Activated CD8-positive, alpha-beta T cell treated with anti-CD3 and anti-CD28 coated beads, Interleukin-2, amount 10 ng/mL, durations not matched to agents 7 days and 5 days (primary cell): ENCODE measurements around the gene ANGPTL8. TPM values are rescaled to one million over a fixed set of nuclear protein-coding genes. Genes with fewer than 3 reads are reported as not detected.

Source experiments
- ATAC-seq: fragments of 150-1000 bp; cut with Tn5 transposase; one replicate; pipeline ENCODE4 v1.10.0; 2021; ENCODE audit warnings: moderate library complexity
- CTCF ChIA-PET: fragments of 350-600 bp; sonication (Branson Sonifier 250); formaldehyde crosslinking; loops from one replicate; lab custom pipeline; 2021; ENCODE audit warnings: antibody characterized with exemption; lab: Charles Lee
- POLR2A ChIA-PET: fragments of 350-600 bp; sonication (Branson Sonifier 250); formaldehyde crosslinking; loops from one replicate; lab custom pipeline; 2021; ENCODE audit warnings: antibody characterized with exemption; lab: Charles Lee
- DNase-seq: peaks from one replicate; pipeline ENCODE4 v3.0.0-alpha.2; 2020
- H3K27ac Mint-ChIP-seq: one replicate; pipeline ENCODE4 v1.8.0; 2021; ENCODE audit warnings: mild to moderate bottlenecking, mixed read lengths
- H3K27me3 Mint-ChIP-seq: one replicate; pipeline ENCODE4 v1.8.0; 2021; ENCODE audit warnings: low read depth, mixed read lengths
- H3K36me3 Mint-ChIP-seq: one replicate; pipeline ENCODE4 v1.8.0; 2021; ENCODE audit warnings: low read depth, mixed read lengths
- H3K4me1 Mint-ChIP-seq: one replicate; pipeline ENCODE4 v1.8.0; 2021; ENCODE audit warnings: low read depth, mixed read lengths
- H3K4me3 Mint-ChIP-seq: one replicate; pipeline ENCODE4 v1.8.0; 2021; ENCODE audit warnings: mild to moderate bottlenecking, mixed read lengths
- H3K9me3 Mint-ChIP-seq: one replicate; pipeline ENCODE4 v1.8.0; 2022; ENCODE audit warnings: mixed read lengths; ENCODE audit not compliant: insufficient read depth
- total RNA-seq, 2 experiments: library from RNA; stranded (reverse); gene quantifications; one replicate each; pipeline ENCODE4 v1.2.3, GENCODE V29; 2021

Gene ANGPTL8
- total RNA-seq, 2 experiments from 2014 or later, result not detected

- CTCF ChIA-PET, result interaction anchor here (0.6 kb wide), 1 partner anchor 73 kb away, joined by 3 read pairs; no protein-coding TSS in a partner anchor
- H3K9me3 Mint-ChIP-seq, result no peaks in the 10 kb centered on the region
- peak; percentile 89 for ATAC-seq
- peaks cover 21% of the 10 kb centered on the region for H3K4me1 Mint-ChIP-seq
- peak; percentile 77 for DNase-seq
- H3K27ac Mint-ChIP-seq, result peak within 1 kb of the TSS; percentile 61
- peaks cover 16% of the 10 kb centered on the region for H3K27me3 Mint-ChIP-seq
- peak within 1 kb of the TSS; percentile 75 for H3K4me3 Mint-ChIP-seq
- no peaks in the 10 kb centered on the region for H3K36me3 Mint-ChIP-seq
- POLR2A ChIA-PET, result no interaction called here
These were observed 41.9 kb upstream of the ANGPTL8 start, which contains the start of gene KANK2 for GRCh38 chr19:11197291-11198174. KANK2 (minus strand) TSS chr19:11197545; CDS start chr19:11194511, 3,034 bp downstream.

DNA sequence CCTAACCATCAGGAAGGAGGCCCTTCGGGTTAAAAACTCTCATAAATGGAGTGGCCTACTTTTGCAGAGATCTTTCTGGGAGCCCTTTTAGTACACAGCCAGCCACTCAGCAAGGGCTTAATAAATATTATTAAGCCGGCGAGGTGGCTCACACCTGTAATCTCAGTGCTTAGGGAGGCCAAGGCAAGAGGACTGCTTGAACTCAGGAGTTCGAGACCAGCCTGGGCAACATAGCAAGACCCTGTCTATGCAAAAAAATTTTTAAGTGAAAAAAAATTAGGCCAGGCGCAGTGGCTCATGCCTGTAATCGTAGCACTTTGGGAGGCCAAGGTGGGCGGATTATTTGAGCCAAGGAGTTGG lies 41.3 kb upstream of the ANGPTL8 start:
- H3K27ac Mint-ChIP-seq, result peak overlapping the region; percentile 61
- ATAC-seq (no peak), DNase-seq (no peak)
- peaks cover 21% of the 10 kb centered on the region for H3K4me1 Mint-ChIP-seq
- H3K9me3 Mint-ChIP-seq, result no peaks in the 10 kb centered on the region
- H3K4me3 Mint-ChIP-seq, result peak overlapping the region; percentile 75
- ChIA-PET POLR2A (interaction anchor here (0.8 kb wide), 1 partner anchor 70 kb away, joined by 3 read pairs; no protein-coding TSS in a partner anchor), CTCF (interaction anchor here (0.6 kb wide), 1 partner anchor 73 kb away, joined by 3 read pairs; no protein-coding TSS in a partner anchor)
- H3K36me3 Mint-ChIP-seq, result no peaks in the 10 kb centered on the region
- peaks cover 16% of the 10 kb centered on the region for H3K27me3 Mint-ChIP-seq

DNA sequence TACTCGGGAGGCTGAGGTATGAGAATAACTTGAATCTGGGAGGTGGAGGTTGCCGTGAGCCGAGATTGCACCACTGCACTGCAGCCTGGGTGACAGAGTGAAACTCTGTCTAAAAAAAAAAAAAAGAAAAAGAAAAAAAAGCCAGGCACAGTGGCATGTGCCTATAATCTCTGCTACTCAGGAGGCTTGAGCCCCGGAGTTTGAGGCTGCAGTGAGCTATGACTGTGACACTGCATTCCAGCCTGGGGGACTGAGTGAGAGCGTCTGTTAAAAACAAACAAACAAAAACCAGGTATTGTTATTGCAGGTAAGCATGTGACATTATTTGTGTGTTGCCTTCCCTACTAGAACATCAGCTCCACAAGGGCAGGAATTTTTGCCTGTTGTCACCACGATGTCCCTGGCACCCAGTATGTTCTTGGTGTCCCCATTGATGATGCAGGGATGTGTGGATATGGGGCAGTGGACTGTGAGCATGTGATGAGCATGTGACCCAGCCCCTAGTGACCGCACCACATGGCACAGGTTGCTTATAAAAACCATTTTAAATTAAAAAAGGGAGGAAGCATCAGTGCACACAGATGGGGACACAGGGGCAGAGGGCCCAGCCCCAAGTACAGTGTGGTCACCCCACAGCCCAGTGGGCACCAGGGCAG lies 40.5 kb upstream of the ANGPTL8 start:
- ATAC-seq, result no peak
- CTCF ChIA-PET, result interaction anchor here (1.2 kb wide), 1 partner anchor 73 kb away, joined by 3 read pairs; no protein-coding TSS in a partner anchor
- Mint-ChIP-seq H3K9me3 (no peaks in the 10 kb centered on the region), H3K4me1 (peaks cover 21% of the 10 kb centered on the region), H3K36me3 (no peaks in the 10 kb centered on the region), H3K27ac (no peak overlapping the region), H3K27me3 (peaks cover 16% of the 10 kb centered on the region), H3K4me3 (no peak overlapping the region)
- POLR2A ChIA-PET, result interaction anchor here (0.8 kb wide), 1 partner anchor 69 kb away, joined by 3 read pairs; no protein-coding TSS in a partner anchor
- no peak for DNase-seq

DNA sequence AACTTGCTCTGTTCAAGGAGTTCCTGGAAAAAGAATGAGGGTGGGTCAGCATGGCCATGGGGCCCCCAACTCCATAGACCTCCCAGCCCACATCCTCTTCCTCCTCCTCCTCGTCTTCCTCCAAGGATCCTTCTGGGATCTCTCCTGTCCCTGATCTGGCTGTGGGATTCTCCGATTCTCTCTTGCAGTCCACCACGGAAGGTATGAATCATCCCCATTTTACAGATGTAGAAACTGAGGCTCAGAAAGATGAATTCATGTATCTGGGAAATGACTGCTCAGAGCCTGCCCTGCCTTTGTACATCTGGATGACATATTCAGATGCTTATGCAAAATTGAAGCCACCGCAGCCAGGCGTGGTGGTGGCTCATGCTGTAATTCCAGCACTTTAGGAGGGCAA lies 39.9 kb upstream of the ANGPTL8 start:
- Mint-ChIP-seq H3K9me3 (no peaks in the 10 kb centered on the region), H3K4me1 (peaks cover 21% of the 10 kb centered on the region), H3K4me3 (no peak overlapping the region), H3K36me3 (no peaks in the 10 kb centered on the region), H3K27me3 (peaks cover 16% of the 10 kb centered on the region), H3K27ac (no peak overlapping the region)
- DNase-seq (no peak), ATAC-seq (no peak)
- POLR2A ChIA-PET, result no interaction called here
- CTCF ChIA-PET, result interaction anchor here (1.2 kb wide), 1 partner anchor 73 kb away, joined by 3 read pairs; no protein-coding TSS in a partner anchor

DNA sequence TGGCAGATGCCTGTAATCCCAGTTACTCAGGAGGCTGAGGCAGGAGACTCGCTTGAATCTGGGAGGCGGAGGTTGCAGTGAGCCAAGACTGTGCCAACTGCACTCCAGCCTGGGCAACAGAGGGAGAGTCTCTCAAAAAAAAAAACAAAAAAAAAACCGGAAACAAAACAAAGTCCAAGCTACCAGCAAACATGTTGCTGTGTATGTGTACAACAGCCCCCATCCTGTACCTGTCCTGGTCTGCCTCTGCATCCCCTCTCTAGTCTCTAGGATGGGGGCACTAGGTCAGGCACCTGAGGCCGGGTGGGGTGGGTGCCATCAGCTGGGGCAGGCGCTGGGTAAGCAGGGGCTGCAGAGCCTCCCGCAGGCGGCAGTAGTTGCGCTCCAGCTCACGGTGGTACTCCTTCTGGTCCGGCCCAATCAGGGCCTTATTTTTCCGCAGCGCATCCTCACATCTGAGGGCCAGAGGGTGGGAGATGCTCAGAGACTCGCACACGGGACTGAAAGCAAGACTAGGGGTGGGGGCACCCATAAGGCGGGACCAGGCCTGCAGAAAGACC lies 39.3 kb upstream of the ANGPTL8 start:
- peaks cover 16% of the 10 kb centered on the region for H3K27me3 Mint-ChIP-seq
- DNase-seq (no peak), ATAC-seq (no peak)
- H3K4me1 Mint-ChIP-seq, result peaks cover 17% of the 10 kb centered on the region
- ChIA-PET CTCF (interaction anchor here (0.8 to 1.2 kb wide), 2 partner anchors 74 to 164 kb away, joined by 3 read pairs; no protein-coding TSS in a partner anchor), POLR2A (no interaction called here)
- no peaks in the 10 kb centered on the region for H3K36me3 Mint-ChIP-seq
- no peaks in the 10 kb centered on the region for H3K9me3 Mint-ChIP-seq
- no peak overlapping the region for H3K4me3 Mint-ChIP-seq
- H3K27ac Mint-ChIP-seq, result no peak overlapping the region

GRCh38 chr19:11200931-11201330 lies 38.5 kb upstream of the ANGPTL8 start:
- ATAC-seq (no peak), DNase-seq (no peak)
- no peaks in the 10 kb centered on the region for H3K9me3 Mint-ChIP-seq
- H3K36me3 Mint-ChIP-seq, result no peaks in the 10 kb centered on the region
- ChIA-PET POLR2A (no interaction called here), CTCF (interaction anchor here (0.8 kb wide), 1 partner anchor 165 kb away, joined by 3 read pairs; no protein-coding TSS in a partner anchor)
- no peak overlapping the region for H3K4me3 Mint-ChIP-seq
- H3K27ac Mint-ChIP-seq, result no peak overlapping the region
- H3K27me3 Mint-ChIP-seq, result peaks cover 12% of the 10 kb centered on the region
- peaks cover 11% of the 10 kb centered on the region for H3K4me1 Mint-ChIP-seq

GRCh38 chr19:11201791-11202190 lies 37.6 kb upstream of the ANGPTL8 start:
- Mint-ChIP-seq H3K4me1 (peaks cover 5% of the 10 kb centered on the region), H3K36me3 (no peaks in the 10 kb centered on the region), H3K27me3 (peaks cover 7% of the 10 kb centered on the region), H3K9me3 (no peaks in the 10 kb centered on the region), H3K27ac (no peak overlapping the region), H3K4me3 (no peak overlapping the region)
- ATAC-seq (no peak), DNase-seq (no peak)
- ChIA-PET CTCF (no interaction called here), POLR2A (no interaction called here)

GRCh38 chr19:11202488-11203193 lies 36.8 kb upstream of the ANGPTL8 start:
- Mint-ChIP-seq H3K27ac (no peak overlapping the region), H3K9me3 (no peaks in the 10 kb centered on the region), H3K4me3 (no peak overlapping the region), H3K27me3 (peaks cover 7% of the 10 kb centered on the region), H3K36me3 (no peaks in the 10 kb centered on the region), H3K4me1 (peaks cover 2% of the 10 kb centered on the region)
- ATAC-seq, result no peak
- DNase-seq, result no peak
- ChIA-PET CTCF (interaction anchor here (0.6 to 1.3 kb wide), 4 partner anchors 15 to 261 kb away, joined by 3 to 6 read pairs (median 4); no protein-coding TSS in a partner anchor), POLR2A (no interaction called here)

DNA sequence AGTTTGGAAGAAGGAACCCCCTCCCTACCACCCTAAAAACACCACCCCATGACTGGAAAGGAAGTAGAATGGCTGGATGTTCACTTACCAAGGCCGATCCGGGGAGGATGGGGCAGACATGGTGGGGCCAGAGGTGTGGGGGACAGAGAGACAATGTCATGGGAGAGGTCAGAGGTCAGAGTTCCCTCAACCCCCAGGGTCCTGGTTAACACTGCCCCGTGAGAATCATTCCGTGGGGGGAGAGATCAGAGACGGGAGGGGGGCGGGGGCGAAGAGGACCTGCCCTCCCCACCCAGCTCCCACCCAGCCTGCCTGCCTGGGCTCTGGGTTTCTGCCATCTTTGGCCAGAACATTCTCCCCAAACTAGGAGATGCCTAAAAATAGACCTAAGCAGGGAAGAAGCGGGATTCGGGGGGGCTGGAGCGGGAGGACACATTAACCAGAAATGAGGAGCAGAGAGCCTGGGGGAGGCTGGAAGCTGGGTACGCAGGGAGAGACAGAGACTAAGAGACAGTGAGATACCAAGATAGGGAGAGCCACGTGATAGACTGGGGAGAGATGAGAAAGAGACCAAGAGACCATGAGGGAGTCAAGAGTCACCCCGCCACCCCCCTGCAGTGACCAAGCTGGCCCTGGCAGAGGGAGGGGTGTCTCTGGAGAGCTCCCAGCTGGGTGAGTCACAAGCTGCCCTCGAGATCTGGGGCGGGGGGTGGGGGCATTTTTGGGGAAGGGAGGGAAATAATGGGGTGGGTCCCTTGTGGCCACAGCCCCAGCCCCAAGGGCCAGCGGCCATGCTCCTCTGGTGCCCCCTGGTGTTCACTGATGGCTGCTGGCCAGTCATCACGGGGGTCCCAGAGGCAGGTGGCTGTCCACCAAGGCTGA lies 36.0 kb upstream of the ANGPTL8 start:
- ChIA-PET POLR2A (no interaction called here), CTCF (interaction anchor here (0.6 to 1.3 kb wide), 5 partner anchors 16 to 262 kb away, joined by 3 to 6 read pairs (median 4); no protein-coding TSS in a partner anchor)
- H3K27ac Mint-ChIP-seq, result no peak overlapping the region
- no peaks in the 10 kb centered on the region for H3K9me3 Mint-ChIP-seq
- H3K4me3 Mint-ChIP-seq, result no peak overlapping the region
- ATAC-seq (no peak), DNase-seq (no peak)
- H3K36me3 Mint-ChIP-seq, result no peaks in the 10 kb centered on the region
- no peaks in the 10 kb centered on the region for H3K4me1 Mint-ChIP-seq
- peaks cover 7% of the 10 kb centered on the region for H3K27me3 Mint-ChIP-seq

DNA sequence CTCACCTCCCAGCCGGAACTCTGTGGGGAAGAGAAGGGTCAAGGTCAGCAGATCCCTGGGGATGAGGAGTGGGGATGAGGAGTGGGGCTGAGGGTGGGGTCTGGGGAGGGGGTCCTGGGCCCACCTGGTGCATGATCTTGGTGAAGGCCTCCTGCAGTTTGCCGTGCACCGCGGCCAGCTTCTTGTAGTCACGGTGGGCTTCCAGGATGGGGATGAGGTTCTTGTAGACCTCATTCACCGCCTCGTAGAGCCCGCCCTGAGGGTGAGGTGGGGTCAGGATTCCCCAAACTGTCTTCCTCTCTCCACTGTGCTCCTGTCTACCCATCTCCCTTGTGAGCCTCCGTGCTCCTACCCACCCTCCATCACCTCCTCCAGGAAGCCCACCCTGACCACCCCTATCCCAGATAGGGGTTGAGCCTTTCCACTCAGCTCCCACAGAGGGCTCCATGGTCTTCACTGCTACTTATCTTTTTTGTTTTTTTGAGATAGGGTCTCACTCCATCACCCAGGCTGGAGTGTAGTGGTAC lies 35.3 kb upstream of the ANGPTL8 start:
- Mint-ChIP-seq H3K4me1 (no peaks in the 10 kb centered on the region), H3K9me3 (no peaks in the 10 kb centered on the region), H3K4me3 (no peak overlapping the region), H3K27ac (no peak overlapping the region), H3K36me3 (no peaks in the 10 kb centered on the region), H3K27me3 (peaks cover 3% of the 10 kb centered on the region)
- CTCF ChIA-PET, result interaction anchor here (0.6 to 1.3 kb wide), 3 partner anchors 66 to 168 kb away, joined by 3 to 6 read pairs (median 4); no protein-coding TSS in a partner anchor
- POLR2A ChIA-PET, result no interaction called here
- DNase-seq (no peak), ATAC-seq (no peak)
